CD4-positive, alpha-beta T cell treated with Interleukin-2 at 100 ng/mL for 4 hours (primary cell): Measurements from ENCODE around the gene RCN2.

ENCODE experiments used
- DNase-seq: peaks from one replicate; pipeline ENCODE4 v3.0.0-alpha.2; 2020; ENCODE audit warnings: low spot score

RCN2 gene

DNA sequence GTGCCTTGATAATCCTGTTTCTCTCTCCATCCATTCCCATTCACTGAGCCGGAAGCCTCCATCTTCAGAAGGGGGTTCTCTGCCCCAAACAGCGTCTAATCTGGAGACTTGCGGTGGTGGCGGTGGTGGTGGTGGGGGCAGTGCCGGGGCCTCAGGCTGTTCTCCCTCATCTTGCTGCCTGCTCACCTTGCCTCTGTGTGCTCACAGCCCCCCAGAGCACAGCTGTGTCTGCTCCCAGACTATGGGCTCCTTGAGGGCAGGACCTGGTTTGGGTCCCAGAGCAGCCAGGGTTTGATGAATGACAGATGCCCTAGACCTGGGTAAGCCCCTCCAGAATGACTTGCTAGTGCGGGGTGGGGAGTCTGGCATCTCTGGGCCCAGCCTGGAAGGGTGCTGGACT lies 62.9 kb downstream of the RCN2 start:
- DNase-seq = no peak

DNA sequence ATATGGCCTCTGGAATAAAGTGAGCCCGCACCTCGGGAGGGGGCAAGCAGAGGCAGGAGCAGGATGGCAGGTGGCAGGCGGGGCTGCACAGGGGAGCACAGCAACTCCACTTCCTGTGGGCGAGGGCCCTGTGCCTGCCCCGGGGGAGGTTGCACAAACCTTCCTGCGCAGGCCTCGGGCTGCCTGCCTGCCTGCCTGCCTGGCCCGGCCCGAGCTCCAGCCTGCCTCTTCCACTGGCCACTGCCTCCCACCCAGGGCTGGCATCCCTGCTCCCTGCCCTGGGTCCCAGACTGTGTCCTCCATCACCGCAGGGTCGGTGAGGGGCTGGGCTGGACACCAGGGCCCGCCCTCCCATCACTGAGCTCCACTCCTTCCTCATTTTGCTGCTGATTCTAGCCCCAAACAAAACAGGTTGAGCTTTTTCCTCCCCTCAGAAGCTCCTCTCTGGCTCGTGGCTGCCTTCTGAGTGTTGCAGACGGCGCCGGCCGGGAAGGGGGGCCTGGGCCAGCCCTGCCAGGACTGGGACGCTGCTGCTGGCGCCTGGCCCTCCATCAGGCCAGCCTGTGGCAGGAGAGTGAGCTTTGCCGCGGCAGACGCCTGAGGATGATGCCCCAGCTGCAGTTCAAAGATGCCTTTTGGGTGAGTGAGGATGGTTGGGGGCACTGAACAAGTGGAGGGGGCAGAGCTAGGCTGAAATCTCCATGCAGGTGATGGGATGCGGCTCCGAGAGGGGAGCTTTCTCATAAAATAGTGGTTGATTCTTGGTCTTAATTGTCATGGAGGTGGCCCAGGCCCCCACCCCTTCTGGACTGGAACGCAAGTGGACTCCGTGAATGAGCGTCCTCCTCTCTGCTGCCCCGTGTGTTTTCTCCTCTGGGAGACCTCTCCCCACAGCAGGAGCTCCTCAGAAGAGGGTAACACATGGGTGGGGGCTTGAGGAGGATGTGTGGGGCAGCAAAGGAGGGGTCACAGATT lies 63.7 kb downstream of the RCN2 start, which contains the start of gene PSTPIP1:
Gene PSTPIP1, plus strand, starts transcription at position 156 of the 975 bp plus-strand sequence. Its CDS starts 448 bp downstream, at position 604.
- peak; percentile 68 for DNase-seq

DNA sequence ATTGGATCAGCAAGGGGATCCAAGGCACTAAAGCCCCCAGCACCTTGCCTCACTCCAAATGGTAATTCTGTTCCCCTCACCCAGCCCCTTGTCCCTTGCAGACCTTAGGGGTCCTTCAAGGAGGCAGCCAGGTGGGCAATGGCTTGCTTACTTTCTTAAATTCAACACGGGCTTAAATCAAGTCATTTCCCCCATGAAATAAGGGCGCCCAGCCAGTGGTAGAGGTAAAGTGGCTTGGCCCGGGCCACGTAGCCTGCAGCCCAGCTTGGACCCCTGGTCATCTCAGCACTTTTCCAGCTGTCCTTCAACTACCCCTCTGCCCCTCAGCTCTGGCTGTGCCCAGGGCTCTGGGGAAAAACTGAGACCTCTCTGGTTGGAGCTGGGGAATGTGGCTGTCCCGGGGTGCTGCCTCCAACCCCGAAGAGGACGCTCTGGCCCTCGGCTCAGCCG lies 64.6 kb downstream of the RCN2 start:
- DNase-seq = no peak

DNA sequence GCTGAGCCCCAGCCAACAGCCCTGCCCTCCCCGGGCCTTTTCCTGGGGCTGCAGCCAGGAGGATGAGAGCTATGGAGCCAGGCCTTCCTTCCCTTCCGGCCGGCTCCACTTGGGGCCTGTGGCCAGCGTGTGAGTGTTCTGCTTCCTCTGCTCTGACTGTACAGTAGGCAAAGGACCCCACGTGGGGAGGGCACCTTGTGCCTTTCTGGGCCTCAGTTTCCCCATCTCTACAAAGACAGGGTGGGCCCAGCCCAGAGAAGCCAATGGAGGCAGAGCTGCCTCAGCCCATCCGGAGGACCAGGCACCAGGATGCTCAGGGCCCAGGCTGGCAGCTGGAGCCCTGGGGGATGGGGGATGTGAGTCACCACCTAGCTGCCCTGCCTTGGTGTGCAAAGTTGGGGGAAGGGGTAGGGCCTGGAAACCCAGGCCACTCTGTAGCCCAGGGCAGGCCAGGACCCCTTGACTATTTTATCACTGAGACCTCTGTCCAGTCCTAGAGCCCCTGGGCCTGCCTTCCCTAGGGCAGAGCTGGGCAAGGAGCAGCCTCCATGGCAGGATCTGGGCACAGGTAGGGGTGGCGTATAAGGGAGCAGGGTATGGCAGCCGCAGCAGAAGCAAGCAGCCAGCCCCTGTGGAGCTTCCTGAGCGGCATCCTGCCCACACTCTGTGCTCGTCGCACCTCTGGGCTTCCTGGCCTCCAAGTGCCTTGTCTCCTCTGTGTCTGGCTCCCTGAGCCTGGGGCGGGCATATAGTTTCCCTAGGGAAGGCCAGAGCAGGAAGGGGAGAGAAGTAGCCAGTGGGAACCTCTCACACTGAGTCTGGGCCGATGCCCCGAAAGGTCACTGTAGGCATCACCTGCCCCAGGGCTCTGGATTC lies 65.2 kb downstream of the RCN2 start:
- DNase-seq = peak; percentile 60

DNA sequence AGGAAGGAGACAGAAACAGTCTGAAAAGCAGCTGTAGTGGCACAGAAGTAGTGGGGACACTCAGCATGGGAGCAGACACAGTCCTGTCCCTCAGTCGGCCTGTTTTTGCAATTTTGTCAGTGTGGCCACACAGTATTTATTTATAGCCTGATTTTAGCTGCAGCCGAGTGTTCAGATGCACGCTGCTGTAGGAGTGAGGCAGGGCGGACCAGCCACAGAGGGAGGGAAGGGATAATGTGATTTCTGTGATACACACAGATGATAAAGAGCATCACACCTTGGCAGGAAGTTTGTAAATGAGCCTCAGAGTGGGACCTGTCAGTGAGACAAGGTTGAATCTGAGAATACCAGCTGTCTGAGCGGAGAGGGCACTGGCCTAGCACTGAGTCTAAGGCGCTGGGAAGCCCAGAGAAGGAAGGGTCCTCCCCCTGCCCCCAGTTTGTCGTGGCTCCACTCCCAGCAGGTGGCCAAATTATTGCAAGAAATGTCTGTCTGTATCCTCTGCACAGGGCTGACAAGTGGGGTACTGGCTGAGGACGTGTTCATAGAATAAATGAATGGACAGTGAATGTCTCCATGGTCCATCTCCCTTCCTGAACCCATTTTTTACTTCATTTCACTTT lies 67.2 kb downstream of the RCN2 start:
- DNase-seq = peak; percentile 42

DNA sequence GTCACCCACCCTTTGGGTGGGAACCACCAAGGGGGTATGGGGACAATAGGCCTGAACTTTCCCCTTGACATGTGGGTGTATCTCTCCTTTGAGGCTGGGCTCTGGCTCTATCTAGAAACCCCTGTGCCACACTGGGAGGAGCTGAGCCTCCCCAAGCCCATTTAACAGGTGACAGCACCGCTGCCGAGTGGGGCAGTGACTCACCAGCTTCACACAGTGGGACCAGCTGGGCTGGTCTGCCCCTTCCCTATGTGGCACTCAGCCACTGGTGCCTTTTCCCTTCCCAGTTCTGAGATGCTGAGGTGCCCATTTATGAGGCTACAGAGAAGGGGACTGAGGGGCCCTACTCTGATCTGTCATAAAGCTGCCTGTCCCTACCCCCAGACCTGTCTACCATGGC lies 68.4 kb downstream of the RCN2 start:
- DNase-seq = no peak

DNA sequence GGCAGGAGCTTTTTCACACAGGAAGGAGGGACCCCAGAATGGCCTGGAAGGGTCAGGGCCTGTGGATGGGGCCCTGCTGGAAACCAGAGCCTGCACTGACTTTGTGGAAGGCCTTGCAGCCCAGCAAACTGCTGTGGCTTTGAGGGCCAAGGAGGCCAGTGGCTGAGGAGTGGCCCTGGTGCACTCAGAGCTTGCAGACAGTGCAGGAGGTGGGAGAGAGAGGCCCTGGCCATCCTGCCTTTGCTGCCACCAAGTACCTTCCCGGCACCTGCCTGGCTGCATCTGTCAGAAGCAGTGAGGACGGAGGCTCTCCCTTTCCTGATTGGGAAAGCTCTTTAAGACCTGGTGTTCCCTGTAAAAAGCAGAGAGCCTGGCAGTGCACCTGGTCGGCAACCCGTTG lies 69.8 kb downstream of the RCN2 start:
- no peak for DNase-seq

DNA sequence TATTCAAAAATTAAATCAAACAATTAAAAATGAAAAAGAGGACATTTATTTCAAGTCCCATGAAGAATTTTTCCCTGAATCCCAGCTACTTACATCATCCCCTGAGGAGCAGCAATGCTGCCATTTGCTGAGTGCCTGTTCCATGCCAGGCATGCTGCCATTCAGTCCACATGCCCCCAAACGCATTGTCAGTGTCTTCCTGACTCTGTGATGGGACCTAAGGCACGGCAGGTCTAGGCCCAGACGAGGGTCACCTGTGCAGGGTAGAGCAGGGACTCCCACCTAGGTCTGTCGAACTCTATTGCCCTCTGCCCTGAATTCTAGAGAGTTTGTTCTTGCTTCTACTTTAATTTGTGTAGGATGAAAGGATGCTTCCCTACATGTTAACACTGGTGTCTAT lies 70.4 kb downstream of the RCN2 start:
- DNase-seq = no peak

DNA sequence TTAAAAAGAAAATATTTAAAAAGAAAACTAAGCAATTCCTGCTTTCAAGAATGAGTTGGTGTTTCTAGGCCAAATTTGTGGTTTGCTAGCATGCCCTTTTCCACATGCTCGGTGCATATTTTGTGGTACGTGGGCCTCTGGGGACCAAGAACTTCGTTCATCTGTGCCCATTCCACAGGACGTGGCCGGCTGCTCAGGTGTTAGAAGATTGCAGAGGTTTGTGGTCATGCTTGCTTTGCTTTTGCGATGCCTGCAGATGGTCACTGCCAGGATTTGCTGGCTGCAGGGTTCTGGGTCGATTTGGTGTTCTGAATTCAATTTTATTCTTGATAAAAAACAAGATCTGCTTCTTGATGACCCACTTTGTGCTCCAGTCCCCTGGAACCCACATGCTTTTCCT lies 70.9 kb downstream of the RCN2 start:
- DNase-seq = no peak

DNA sequence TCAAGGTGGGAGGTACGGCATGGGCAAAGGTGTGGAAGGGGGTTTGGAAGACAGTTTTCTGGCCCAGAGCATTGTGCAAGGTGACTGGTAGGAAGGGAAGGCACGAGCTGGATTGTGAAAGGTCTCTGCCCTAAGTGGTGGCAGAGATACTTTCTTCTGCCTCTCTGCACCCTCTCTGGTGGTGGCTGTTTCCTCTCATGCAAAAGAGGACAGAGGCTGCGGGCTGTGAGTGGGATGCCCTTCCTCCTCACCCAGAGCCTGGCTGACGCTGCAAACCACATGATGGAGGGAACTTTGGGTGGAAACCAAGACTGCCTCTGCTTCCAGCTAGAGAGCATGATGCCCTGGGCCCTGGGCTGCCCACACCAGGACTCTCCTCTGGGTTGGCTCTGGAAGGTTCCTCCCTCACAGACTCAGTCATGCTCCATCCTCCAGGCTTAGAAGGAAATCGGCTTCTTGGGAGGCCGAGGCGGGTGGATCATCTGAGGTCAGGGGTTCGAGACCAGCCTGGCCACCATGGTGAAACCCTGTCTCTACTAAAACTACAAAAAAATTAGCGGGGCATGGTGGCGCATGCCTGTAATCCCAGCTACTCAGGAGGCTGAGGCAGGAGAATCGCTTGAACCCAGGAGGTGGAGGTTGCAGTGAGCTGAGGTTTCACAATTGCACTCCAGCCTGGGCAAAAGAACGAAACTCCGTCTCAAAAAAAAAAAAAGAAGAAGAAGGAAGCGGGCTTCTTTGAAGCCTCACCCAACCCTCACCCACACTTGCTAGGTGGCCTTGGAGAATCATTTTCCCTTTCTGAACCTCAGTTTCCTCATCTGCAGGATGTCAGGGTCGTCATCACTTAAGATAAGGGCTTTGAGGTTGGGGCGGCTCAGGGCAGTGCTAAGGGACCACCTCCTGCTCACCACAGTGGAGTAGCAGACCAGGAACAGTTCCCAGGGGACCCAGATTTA lies 71.7 kb downstream of the RCN2 start:
- DNase-seq = peak; percentile 67
